K562 (cell line): Measurements from ENCODE around the gene PIK3CB. TPM values are rescaled to one million over a fixed set of nuclear protein-coding genes. Genes with fewer than 3 reads are reported as not detected.

ENCODE experiments used
- CBX3 ChIP-seq, 2 experiments: IDR thresholded peaks; 1 replicate in 1 of 2; 2 replicates in 1 of 2; pipeline ENCODE4 v1.6.1; 2012; ENCODE audit warnings: inconsistent platforms in 2 of 2, low read length in 2 of 2, borderline replicate concordance in 1 of 2, control low read depth in 1 of 2
- CC2D1A ChIP-seq: fragments of 450-650 bp; IDR thresholded peaks from 2 replicates; pipeline ENCODE4 v1.6.1; 2017; ENCODE audit warnings: mild to moderate bottlenecking
- FOS ChIP-seq: IDR thresholded peaks from 3 replicates; pipeline ENCODE4 v1.6.1; 2011; ENCODE audit not compliant: insufficient read length; ENCODE audit errors: extremely low read depth
- HMG20A ChIP-seq: fragments of 450-650 bp; formaldehyde crosslinking; conservative IDR thresholded peaks from 2 replicates; pipeline ENCODE4 v1.4.0; 2020; ENCODE audit warnings: mild to moderate bottlenecking, mixed read lengths
- KAT2B ChIP-seq: IDR thresholded peaks from one replicate; pipeline ENCODE4 v1.6.1; 2012; ENCODE audit warnings: low read depth, mild to moderate bottlenecking, control low read depth, inconsistent platforms, low read length, moderate library complexity
- KDM2B ChIP-seq: fragments of 250-450 bp; sonication (Bioruptor Pico); IDR thresholded peaks from 2 replicates; pipeline ENCODE4 v1.8.0; 2021; ENCODE audit warnings: mild to moderate bottlenecking, moderate library complexity
- KLF1 ChIP-seq: fragments of 450-650 bp; IDR thresholded peaks from 2 replicates; pipeline ENCODE4 v1.6.1; 2016; ENCODE audit warnings: missing genetic modification characterization, missing compliant biosample characterization
- LEF1 ChIP-seq: fragments of 450-650 bp; IDR thresholded peaks from 2 replicates; pipeline ENCODE4 v1.6.1; 2016; ENCODE audit warnings: mild to moderate bottlenecking
- MAFF ChIP-seq: IDR thresholded peaks from 2 replicates; pipeline ENCODE4 v1.6.1; 2012; ENCODE audit warnings: low read length, improper control_type of control experiment
- NEUROD1 ChIP-seq: fragments of 150-350 bp; IDR thresholded peaks from 2 replicates; pipeline ENCODE4 v1.6.1; 2014; ENCODE audit warnings: borderline replicate concordance, low read length, low read depth; ENCODE audit not compliant: partially characterized antibody
- PCBP1 ChIP-seq: fragments of 200-400 bp; formaldehyde crosslinking; IDR thresholded peaks from 2 replicates; pipeline ENCODE4 v1.6.1; 2018; ENCODE audit warnings: mild to moderate bottlenecking, low read depth, low read length; ENCODE audit not compliant: poor library complexity, severe bottlenecking
- PHF21A ChIP-seq: fragments of 450-650 bp; IDR thresholded peaks from 2 replicates; pipeline ENCODE4 v1.6.1; 2017; ENCODE audit warnings: low read depth, borderline replicate concordance
- PPARD ChIP-seq: fragments of 250-450 bp; sonication (Bioruptor Pico); IDR thresholded peaks from 2 replicates; pipeline ENCODE4 v1.8.0; 2022; ENCODE audit warnings: inconsistent platforms, mild to moderate bottlenecking, moderate library complexity
- SMARCA4 ChIP-seq: fragments of 450-650 bp; IDR thresholded peaks from 2 replicates; pipeline ENCODE4 v1.6.1; 2016
- XRCC4 ChIP-seq: IDR thresholded peaks from one replicate; pipeline ENCODE4 v1.6.1; 2011; ENCODE audit not compliant: insufficient read depth, insufficient read length; ENCODE audit errors: extremely low read depth
- ZBTB8A ChIP-seq: fragments of 450-650 bp; IDR thresholded peaks from 2 replicates; pipeline ENCODE4 v1.6.1; 2018; ENCODE audit warnings: mild to moderate bottlenecking, moderate library complexity; ENCODE audit not compliant: partially characterized antibody
- ZNF133 ChIP-seq: fragments of 250-450 bp; sonication (Bioruptor Pico); IDR thresholded peaks from 2 replicates; pipeline ENCODE4 v1.4.0; 2020; ENCODE audit warnings: mild to moderate bottlenecking
- ZNF140 ChIP-seq: fragments of 250-450 bp; sonication (Bioruptor Pico); IDR thresholded peaks from 2 replicates; pipeline ENCODE4 v1.8.0; 2021; ENCODE audit warnings: moderate library complexity, mild to moderate bottlenecking, inconsistent platforms
- ZNF23 ChIP-seq: fragments of 250-450 bp; sonication (Bioruptor Pico); IDR thresholded peaks from 2 replicates; pipeline ENCODE4 v1.4.0; 2020; ENCODE audit warnings: mild to moderate bottlenecking
- ZNF282 ChIP-seq: sonication (generic); formaldehyde crosslinking; IDR thresholded peaks from 2 replicates; pipeline ENCODE4 v1.8.1; 2023; ENCODE audit warnings: missing genetic modification reagents
- ZNF3 ChIP-seq: fragments of 250-450 bp; sonication (Bioruptor Pico); IDR thresholded peaks from 2 replicates; pipeline ENCODE4 v1.5.0; 2021; ENCODE audit warnings: mild to moderate bottlenecking, moderate library complexity
- ZNF696 ChIP-seq: fragments of 250-450 bp; sonication (Bioruptor Pico); conservative IDR thresholded peaks from 2 replicates; pipeline ENCODE4 v1.4.0; 2020; ENCODE audit warnings: mild to moderate bottlenecking, moderate library complexity
- polyA plus RNA-seq, 8 experiments: library from polyadenylated mRNA; depleted of rRNA in 4 of 8; stranded (reverse) in 5 of 8; unstranded in 3 of 8; fragments of >200 nt; fragmentation: Nextera tagmentation in 2 of 8; fragmentation: Illumina TruSeq in 1 of 8; extraction: Ambion mirVana in 2 of 8; extraction: Trizol in 1 of 8; gene quantifications; 2 replicates each; pipeline versions ENCODE4 v1.2.1 to v1.2.3, GENCODE V29; 2011 to 2014; ENCODE audit warnings: inconsistent platforms in 1 of 8, missing spikeins in 1 of 8
- total RNA-seq, 7 experiments: library from RNA; depleted of rRNA in 6 of 7; stranded (reverse); fragments of >200 nt in 6 of 7; fragmentation: Illumina TruSeq in 2 of 7; extraction: Trizol in 2 of 7; gene quantifications; 2 replicates each; pipeline versions ENCODE4 v1.2.1 to v1.2.3, GENCODE V29; 2011 to 2021; ENCODE audit warnings: low replicate concordance in 1 of 7
- TF ChIP-seq, protein P1 (sequence below): fragments of 450-650 bp; IDR thresholded peaks from 2 replicates; pipeline ENCODE4 v1.6.1; 2016; ENCODE audit warnings: low read depth, mild to moderate bottlenecking, moderate library complexity
- TF ChIP-seq, protein P2 (sequence below): fragments of 250-450 bp; sonication (Bioruptor Pico); IDR thresholded peaks from 2 replicates; pipeline ENCODE4 v1.5.0; 2020; ENCODE audit warnings: mild to moderate bottlenecking, borderline replicate concordance
- TF ChIP-seq, protein P3 (sequence below): fragments of 450-650 bp; IDR thresholded peaks from 2 replicates; pipeline ENCODE4 v1.6.1; 2016

The PIK3CB gene
- total and polyA plus RNA-seq, 9 of the 15 experiments (the other 6 are each of a cell fraction or from before 2014, with no cell fraction given), result 15.3 to 62.6 (median 28.3) TPM

DNA sequence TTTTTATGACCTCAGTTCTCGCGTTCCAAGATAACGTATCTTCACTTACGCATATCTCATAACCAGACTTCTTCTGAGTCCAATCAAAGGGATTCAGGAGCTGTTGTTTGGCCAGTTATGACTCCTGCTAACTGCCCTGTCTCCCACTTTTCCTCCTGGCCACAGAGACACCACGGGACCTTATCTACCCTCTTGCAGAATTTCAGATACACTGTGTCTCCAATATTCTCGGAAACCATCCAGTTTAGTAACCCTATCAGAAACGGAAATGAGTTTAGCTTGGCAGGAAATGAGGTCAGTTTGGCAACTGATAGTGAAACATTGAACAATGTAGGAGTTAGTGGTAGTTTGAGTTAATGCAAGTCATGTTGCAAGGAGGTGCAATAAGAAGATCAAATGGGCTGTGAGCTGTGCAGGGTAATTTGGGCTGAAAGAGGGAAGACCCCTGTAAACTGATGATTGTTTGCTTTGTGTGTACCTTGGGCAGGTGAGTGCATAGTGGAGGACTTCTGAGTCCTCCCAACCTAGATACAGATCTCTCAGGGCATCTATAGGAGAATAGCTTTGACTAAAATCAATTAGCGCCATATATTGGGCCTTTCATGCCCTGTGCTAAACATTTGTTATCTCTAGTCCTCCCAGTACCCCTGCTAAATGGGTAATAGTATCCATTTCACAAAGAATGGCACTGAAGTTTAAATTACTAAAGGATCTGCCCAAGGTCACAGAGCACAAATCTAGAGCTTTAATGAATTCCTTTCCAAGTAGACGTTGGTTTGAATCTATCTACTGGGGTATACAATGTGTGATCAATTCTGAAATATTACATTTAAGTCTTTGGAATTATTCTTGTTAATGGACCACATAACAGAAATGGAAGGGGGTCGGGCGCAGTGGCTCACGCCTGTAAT lies 41.3 kb upstream of the PIK3CB start (continued):
- TF ChIP-seq ZBTB8A, result no peak
- no peak for TF ChIP-seq ZNF133 (CRISPR knock-in tag)
- TF ChIP-seq ZNF140 (CRISPR knock-in tag), result no peak
- TF ChIP-seq PCBP1, result no peak
- TF ChIP-seq KDM2B (CRISPR knock-in tag), result no peak
- TF ChIP-seq KAT2B, result no peak
- TF ChIP-seq CC2D1A, result peak; percentile 99
- TF ChIP-seq ZNF282 (CRISPR knock-in tag), result no peak
- TF ChIP-seq MAFF, result peak; percentile 77
- TF ChIP-seq CBX3 (IDR thresholded peaks at IDR 0.05; ENCODE audit: borderline replicate concordance in 1 of 2, low read length in 2 of 2), result peak in 1 of 2 experiments; percentile 85; a peak in 2 of 3 replicates
- no peak for TF ChIP-seq ZNF696
- TF ChIP-seq ZNF3, result no peak
- TF ChIP-seq PHF21A, result 0 out of 2 replicates have a peak, but pooled peaks have one; percentile 59
- TF ChIP-seq XRCC4, result no peak
- TF ChIP-seq, protein P1, sequence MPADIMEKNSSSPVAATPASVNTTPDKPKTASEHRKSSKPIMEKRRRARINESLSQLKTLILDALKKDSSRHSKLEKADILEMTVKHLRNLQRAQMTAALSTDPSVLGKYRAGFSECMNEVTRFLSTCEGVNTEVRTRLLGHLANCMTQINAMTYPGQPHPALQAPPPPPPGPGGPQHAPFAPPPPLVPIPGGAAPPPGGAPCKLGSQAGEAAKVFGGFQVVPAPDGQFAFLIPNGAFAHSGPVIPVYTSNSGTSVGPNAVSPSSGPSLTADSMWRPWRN, result peak; percentile 87
- TF ChIP-seq HMG20A (CRISPR knock-in tag), result no peak
- TF ChIP-seq, protein P2, sequence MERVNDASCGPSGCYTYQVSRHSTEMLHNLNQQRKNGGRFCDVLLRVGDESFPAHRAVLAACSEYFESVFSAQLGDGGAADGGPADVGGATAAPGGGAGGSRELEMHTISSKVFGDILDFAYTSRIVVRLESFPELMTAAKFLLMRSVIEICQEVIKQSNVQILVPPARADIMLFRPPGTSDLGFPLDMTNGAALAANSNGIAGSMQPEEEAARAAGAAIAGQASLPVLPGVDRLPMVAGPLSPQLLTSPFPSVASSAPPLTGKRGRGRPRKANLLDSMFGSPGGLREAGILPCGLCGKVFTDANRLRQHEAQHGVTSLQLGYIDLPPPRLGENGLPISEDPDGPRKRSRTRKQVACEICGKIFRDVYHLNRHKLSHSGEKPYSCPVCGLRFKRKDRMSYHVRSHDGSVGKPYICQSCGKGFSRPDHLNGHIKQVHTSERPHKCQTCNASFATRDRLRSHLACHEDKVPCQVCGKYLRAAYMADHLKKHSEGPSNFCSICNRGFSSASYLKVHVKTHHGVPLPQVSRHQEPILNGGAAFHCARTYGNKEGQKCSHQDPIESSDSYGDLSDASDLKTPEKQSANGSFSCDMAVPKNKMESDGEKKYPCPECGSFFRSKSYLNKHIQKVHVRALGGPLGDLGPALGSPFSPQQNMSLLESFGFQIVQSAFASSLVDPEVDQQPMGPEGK, result no peak
- TF ChIP-seq LEF1, result peak; percentile 97
- TF ChIP-seq NEUROD1, result peak; percentile 92
- no peak for TF ChIP-seq ZNF23 (CRISPR knock-in tag)
- TF ChIP-seq SMARCA4, result peak; percentile 99
- no peak for TF ChIP-seq KLF1 (tag)
- TF ChIP-seq, protein P3, sequence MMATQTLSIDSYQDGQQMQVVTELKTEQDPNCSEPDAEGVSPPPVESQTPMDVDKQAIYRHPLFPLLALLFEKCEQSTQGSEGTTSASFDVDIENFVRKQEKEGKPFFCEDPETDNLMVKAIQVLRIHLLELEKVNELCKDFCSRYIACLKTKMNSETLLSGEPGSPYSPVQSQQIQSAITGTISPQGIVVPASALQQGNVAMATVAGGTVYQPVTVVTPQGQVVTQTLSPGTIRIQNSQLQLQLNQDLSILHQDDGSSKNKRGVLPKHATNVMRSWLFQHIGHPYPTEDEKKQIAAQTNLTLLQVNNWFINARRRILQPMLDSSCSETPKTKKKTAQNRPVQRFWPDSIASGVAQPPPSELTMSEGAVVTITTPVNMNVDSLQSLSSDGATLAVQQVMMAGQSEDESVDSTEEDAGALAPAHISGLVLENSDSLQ, result peak; percentile 72
- no peak for TF ChIP-seq FOS
- no peak for TF ChIP-seq PPARD (CRISPR knock-in tag)
